Activated T-cell treated with anti-CD3 and anti-CD28 coated beads for 1 hour (primary cell): Measurements from ENCODE around the gene TNK2.
"Not testable (repeated sequence)": the region's sequence is repeated elsewhere in the genome, so short reads cannot be mapped to it uniquely, and the experiment has no call there.

Experiments used
- DNase-seq: peaks from one replicate; pipeline ENCODE4 v3.0.0-alpha.2; 2020; ENCODE audit warnings: low read depth

Gene TNK2

GRCh38 chr3:195885036-195885891, 23.1 kb downstream of the TNK2 start:
- DNase-seq, result no peak

- no peak for DNase-seq
Measured at GRCh38 chr3:195884691-195885035, 23.7 kb downstream of the TNK2 start.

- DNase-seq, result no peak
Measured at GRCh38 chr3:195883801-195884200, 24.6 kb downstream of the TNK2 start.

- no peak for DNase-seq
Measured at GRCh38 chr3:195883160-195883559, 25.2 kb downstream of the TNK2 start.

- DNase-seq, result no peak
Measured at GRCh38 chr3:195882002-195882441, 26.3 kb downstream of the TNK2 start.

DNA sequence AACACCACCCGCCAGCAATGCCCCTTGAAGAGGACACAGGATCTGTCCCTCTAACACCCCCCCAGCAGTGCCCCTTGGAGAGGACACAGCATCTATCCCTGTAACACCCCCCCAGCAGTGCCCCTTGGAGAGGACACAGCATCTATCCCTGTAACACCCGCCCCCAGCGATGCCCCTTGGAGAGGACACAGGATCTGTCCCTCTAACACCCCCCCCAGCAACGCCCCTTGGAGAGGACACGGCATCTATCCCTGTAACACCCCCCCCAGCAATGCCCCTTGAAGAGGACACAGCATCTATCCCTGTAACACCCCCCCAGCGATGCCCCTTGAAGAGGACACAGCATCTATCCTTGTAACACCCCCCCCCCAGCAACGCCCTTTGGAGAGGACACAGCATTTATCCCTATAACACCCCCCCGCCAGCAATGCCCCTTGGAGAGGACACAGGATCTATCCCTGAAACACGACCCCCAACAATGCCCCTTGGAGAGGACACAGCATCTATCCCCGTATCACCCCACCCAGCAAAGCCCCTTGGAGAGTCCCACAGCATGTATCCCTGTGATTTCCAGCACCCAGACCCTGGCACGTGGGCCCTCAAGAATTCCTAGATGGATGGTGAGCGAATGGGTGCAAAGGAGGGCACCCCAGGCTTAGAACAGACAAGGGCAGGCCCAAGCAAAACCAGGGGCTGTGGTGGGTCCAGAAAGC, 26.9 kb downstream of the TNK2 start:
- DNase-seq, result no peak

DNA sequence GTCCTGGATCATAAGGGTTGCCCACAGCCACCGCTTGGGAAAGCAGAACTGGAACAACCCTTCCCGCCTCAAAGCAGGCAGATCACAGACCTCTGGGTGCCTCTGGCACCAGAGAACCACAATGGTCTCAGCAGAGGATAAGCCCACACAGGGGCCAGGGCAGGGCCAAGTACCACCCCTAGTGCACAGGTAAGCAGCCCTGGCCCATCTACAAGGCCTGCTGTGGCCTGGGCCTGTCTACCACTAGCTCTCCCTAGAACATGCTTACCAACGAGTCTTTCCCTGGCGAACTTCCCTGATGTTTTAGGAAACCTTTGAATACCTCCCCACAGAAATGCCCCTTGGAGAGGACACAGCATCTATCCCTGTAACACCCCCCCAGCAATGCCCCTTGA, 28.3 kb downstream of the TNK2 start:
- no peak for DNase-seq

DNA sequence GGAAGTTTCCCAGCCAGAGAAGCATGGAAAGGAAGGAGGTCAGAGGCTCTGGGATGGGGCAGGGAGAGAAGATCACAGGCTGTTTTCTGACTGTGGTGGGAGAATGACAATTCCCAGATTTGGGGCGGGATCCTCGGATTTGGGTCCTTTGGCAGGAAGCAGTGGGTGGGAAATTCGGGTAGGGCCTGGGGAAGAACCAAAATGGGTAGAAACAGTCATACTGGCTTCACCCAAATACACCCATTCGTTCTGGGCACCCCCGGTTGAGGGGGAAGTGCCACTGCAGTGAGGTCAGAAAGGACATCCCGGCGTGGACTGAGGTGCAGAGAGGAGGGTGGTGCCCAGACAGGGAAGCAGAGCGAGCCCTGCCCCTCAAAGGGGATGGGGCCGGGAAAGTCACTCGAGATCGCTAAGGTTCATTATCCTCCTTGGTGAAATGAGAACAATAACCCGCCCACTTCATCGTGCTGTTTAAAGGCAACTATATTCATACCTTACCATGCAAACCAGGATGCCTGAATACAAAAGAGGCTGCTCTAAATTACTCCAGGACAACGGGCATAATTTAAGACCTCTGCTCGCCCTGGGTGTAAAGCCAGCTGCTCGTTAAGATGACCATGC, 28.8 kb downstream of the TNK2 start:
- DNase-seq, result no peak

- no peak for DNase-seq
Measured at GRCh38 chr3:195878424-195879274, 29.7 kb downstream of the TNK2 start.

GRCh38 chr3:195877767-195878423, 30.5 kb downstream of the TNK2 start:
- DNase-seq, result no peak

DNA sequence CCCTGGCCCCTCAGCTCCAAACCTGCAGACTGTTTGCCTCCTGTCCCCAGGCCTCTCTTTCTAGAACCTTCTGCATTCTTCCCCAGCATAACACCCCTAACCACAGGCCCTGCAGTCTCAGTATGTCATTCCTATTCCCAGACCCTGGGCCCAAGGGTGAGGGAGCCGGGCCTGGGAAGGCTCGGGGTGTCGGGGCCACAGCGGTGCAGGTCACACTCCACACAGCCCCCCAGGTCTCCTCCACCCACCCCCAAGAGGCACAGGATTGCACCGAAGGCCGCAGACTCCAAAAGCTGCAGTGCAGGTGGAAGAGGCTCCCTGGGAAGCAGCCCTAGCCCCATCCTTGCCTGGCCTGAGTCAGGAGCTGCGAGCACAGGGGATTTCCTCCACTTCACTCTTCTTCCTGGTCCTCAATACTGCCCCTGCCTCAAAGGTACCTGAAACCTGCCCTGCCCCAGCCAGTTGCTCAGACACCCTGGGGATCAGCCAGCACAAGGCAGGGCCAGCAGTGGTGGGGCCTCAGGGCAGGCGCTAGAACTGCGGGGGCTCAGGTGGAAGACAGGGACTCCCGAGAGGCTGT, 31.1 kb downstream of the TNK2 start:
- DNase-seq, result no peak

GRCh38 chr3:195876297-195877064, 31.9 kb downstream of the TNK2 start:
- DNase-seq, result no peak

GRCh38 chr3:195875482-195876236, 32.7 kb downstream of the TNK2 start:
- no peak for DNase-seq

DNA sequence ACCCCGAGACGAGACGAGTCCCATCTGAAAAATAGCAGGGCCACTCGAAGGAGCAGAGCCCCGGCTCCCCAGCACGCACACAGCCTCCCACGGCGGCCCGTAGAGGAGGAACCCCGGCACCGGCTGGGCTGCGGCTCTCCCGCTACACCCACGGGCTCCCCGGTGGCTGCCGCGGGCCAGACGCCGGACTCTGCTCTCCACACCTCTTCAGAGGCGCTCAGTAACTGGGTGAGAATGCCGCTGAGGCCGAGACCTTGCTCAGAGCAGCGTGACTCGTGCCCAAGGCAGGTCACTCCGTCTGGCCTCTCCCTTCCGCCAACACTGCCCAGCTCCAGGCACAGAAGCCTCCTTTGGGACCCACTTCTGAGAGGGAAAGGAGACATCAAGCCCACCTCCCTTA, 34.4 kb downstream of the TNK2 start:
- no peak for DNase-seq

DNA sequence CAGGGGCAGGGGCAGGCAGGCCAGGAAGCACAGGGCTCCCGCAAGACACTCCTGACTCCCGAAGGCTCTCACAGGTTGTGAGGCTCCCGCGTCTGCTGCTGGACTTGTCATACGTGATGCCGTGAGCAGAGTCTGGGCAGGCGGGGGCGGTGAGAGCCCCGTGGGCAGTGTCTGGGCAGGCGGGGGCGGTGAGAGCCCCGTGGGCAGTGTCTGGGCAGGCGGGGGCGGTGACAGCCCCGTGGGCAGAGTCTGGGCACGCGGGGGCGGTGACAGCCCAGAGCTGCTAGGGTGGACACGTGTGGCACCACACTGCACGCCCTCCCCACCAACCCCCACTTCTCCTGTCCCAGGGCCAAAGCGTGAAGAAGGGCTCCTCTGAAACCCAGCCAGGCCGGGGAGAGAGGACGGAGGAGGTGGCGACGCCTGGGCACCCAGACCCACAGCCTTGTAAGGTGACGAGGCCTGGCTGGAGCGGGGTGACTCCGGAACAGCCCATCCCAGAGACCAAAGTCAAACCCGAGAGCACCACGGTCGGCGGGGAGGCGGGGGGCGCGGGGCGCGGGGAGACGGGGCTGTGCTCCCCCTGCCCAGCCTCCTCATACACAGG, 35.0 kb downstream of the TNK2 start:
- DNase-seq, result no peak

DNA sequence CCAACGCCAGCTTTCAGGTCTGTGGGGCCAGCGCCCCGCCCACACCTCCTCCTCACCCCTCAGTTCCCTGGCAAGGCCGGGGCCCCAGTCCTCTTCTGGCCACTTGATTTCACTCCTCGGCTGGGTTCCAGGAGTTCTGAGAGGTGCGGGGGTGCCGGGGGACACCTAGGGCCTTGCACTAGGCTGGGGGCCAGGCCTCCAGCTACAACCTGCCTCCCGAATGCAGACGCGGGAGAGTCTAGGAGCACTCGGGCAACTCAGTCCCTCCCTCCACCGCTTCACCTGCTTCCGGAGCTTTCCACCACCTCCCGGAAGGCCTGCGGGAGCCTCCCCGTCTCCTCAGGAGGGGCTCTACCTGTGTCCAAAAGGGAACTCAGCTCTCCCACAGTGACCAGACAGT, 35.6 kb downstream of the TNK2 start:
- DNase-seq, result no peak

DNA sequence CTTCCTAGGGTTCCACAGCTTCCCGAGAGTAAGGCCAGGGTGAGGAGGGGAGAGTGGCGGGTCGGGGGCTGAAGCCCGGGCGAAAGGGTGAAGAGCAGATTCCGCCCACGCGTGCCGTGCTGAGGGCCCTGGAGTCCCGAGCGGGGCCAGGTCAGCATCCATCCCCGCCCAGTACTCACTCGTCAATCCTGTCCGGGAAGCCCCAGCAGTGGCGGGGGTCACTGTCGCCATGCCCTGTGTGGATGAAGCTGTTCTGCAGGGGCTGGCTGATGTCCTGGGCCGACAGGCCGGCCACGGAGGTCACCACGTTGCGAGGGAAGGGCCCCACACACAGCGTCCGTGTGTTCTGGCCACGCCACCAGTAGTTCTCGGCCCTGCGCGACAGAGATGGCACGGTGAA, 36.3 kb downstream of the TNK2 start:
- DNase-seq, result no peak

DNA sequence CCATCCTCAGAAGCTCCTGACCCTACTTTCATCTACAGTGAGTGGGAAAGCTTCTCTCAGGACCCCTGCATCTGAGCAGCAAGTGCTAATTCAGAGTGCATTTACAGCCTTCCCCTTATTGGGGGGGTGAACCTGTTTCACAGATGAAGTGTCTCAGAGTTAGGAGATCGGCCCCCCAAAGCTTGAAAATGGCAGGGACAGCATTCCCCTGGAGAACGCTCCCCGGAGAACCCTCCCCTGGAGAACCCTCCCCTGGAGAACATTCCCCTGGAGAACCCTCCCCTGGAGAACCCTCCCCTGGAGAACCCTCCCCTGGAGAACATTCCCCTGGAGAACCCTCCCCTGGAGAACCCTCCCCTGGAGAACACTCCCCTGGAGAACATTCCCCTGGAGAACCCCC, 36.7 kb downstream of the TNK2 start:
- DNase-seq, result not testable (repeated sequence)

DNA sequence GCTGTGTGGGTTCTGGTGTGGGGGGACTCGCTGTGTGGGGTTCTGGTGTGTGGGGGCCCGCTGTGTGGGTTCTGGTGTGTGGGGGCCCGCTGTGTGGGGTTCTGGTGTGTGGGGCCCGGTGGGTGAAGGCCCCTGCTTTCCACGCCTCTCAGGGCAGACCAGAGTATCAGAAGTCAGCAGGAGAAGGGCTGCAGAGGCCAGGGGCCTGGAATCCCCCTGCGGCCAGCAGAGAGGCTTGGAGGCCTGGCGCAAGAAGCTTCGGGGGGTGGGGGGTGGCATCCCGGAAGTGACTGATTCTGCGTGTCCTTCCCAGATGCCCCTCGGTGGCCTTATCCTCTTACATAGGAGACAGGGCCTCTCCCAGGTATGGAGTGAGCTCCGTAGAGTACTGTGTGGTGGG, 37.4 kb downstream of the TNK2 start:
- no peak for DNase-seq
